WTC11 (cell line): ENCODE measurements around the gene MAP9. TPM values are rescaled to one million over a fixed set of nuclear protein-coding genes. Genes with fewer than 3 reads are reported as not detected.

Experiments
- ATAC-seq: fragments of 200-7000 bp; cut with Tn5 transposase; 2 replicates; pipeline ENCODE4 v1.10.0; 2021; ENCODE audit warnings: mild to moderate bottlenecking, moderate library complexity
- CTCF ChIA-PET: fragments of 300-600 bp; sonication (Branson Sonifier 250); formaldehyde crosslinking; loops from one replicate; lab custom pipeline; 2021; ENCODE audit warnings: antibody characterized with exemption; lab: Charles Lee
- POLR2A ChIA-PET: fragments of 350-600 bp; sonication (Branson Sonifier 250); formaldehyde crosslinking; loops from one replicate; lab custom pipeline; 2021; ENCODE audit warnings: antibody characterized with exemption; lab: Charles Lee
- DNase-seq: peaks from one replicate; pipeline ENCODE4 v3.0.0; 2021; ENCODE audit warnings: low spot score
- H3K27ac Mint-ChIP-seq: 2 replicates; pipeline ENCODE4 v1.8.0; 2021; ENCODE audit warnings: mixed read lengths
- H3K27me3 Mint-ChIP-seq: 2 replicates; pipeline ENCODE4 v1.8.0; 2021; ENCODE audit warnings: low read depth, mild to moderate bottlenecking, moderate library complexity, mixed read lengths
- H3K36me3 Mint-ChIP-seq: 2 replicates; pipeline ENCODE4 v1.8.0; 2021; ENCODE audit warnings: mixed read lengths
- H3K4me1 Mint-ChIP-seq: 2 replicates; pipeline ENCODE4 v1.8.0; 2022; ENCODE audit warnings: mixed read lengths
- H3K4me3 Mint-ChIP-seq: 2 replicates; pipeline ENCODE4 v1.8.0; 2021; ENCODE audit warnings: mild to moderate bottlenecking, moderate library complexity, mixed read lengths
- H3K9me3 Mint-ChIP-seq: 2 replicates; pipeline ENCODE4 v1.8.0; 2021; ENCODE audit warnings: mixed read lengths
- ATF6 ChIP-seq: sonication (generic); formaldehyde crosslinking; IDR thresholded peaks from 2 replicates; pipeline ENCODE4 v1.8.1; 2023; ENCODE audit warnings: mild to moderate bottlenecking, missing genetic modification reagents
- CBFB ChIP-seq: sonication (generic); formaldehyde crosslinking; IDR thresholded peaks from 2 replicates; pipeline ENCODE4 v1.8.1; 2022; ENCODE audit warnings: mild to moderate bottlenecking, low read depth, missing genetic modification reagents
- CREM ChIP-seq: sonication (generic); formaldehyde crosslinking; IDR thresholded peaks from 2 replicates; pipeline ENCODE4 v1.8.1; 2022; ENCODE audit warnings: mild to moderate bottlenecking, missing genetic modification reagents, moderate library complexity
- FOXP1 ChIP-seq: sonication (generic); formaldehyde crosslinking; IDR thresholded peaks from 2 replicates; pipeline ENCODE4 v1.8.0; 2022; ENCODE audit warnings: missing genetic modification reagents, mild to moderate bottlenecking, moderate library complexity, borderline replicate concordance
- GTF2I ChIP-seq: fragments of 250-450 bp; sonication (Bioruptor Pico); conservative IDR thresholded peaks from 2 replicates; pipeline ENCODE4 v1.4.0; 2021; ENCODE audit warnings: mild to moderate bottlenecking
- JAZF1 ChIP-seq: fragments of 250-450 bp; sonication (Bioruptor Pico); IDR thresholded peaks from 2 replicates; pipeline ENCODE4 v1.9.0; 2021; ENCODE audit warnings: moderate library complexity, mild to moderate bottlenecking, inconsistent platforms
- JUN ChIP-seq: sonication (generic); formaldehyde crosslinking; IDR thresholded peaks from 2 replicates; pipeline ENCODE4 v1.8.0; 2023; ENCODE audit warnings: mild to moderate bottlenecking, missing genetic modification reagents
- NFATC4 ChIP-seq: fragments of 250-450 bp; sonication (Bioruptor Pico); IDR thresholded peaks from 2 replicates; pipeline ENCODE4 v1.9.0; 2021; ENCODE audit warnings: mild to moderate bottlenecking
- NFE2L1 ChIP-seq: sonication (generic); formaldehyde crosslinking; IDR thresholded peaks from 2 replicates; pipeline ENCODE4 v1.8.1; 2023; ENCODE audit warnings: missing genetic modification reagents
- NR2C2 ChIP-seq: sonication (generic); formaldehyde crosslinking; IDR thresholded peaks from 2 replicates; pipeline ENCODE4 v1.8.0; 2022; ENCODE audit warnings: mild to moderate bottlenecking, missing genetic modification reagents
- RELA ChIP-seq: sonication (generic); formaldehyde crosslinking; IDR thresholded peaks from 2 replicates; pipeline ENCODE4 v1.8.1; 2022; ENCODE audit warnings: missing genetic modification reagents, mild to moderate bottlenecking, borderline replicate concordance
- SMAD3 ChIP-seq: sonication (generic); formaldehyde crosslinking; IDR thresholded peaks from 2 replicates; pipeline ENCODE4 v1.8.0; 2022; ENCODE audit warnings: missing genetic modification reagents, mild to moderate bottlenecking, borderline replicate concordance
- TEAD4 ChIP-seq: sonication (generic); formaldehyde crosslinking; IDR thresholded peaks from 2 replicates; pipeline ENCODE4 v1.8.0; 2022; ENCODE audit warnings: mild to moderate bottlenecking, missing genetic modification reagents
- ZNF263 ChIP-seq: sonication (generic); formaldehyde crosslinking; IDR thresholded peaks from 2 replicates; pipeline ENCODE4 v1.8.1; 2022; ENCODE audit warnings: low read depth, mild to moderate bottlenecking, moderate library complexity, missing genetic modification reagents
- ZNF281 ChIP-seq: sonication (generic); formaldehyde crosslinking; IDR thresholded peaks from 2 replicates; pipeline ENCODE4 v1.8.0; 2023; ENCODE audit warnings: mild to moderate bottlenecking, missing genetic modification reagents
- total RNA-seq: library from RNA; stranded (reverse); gene quantifications from 3 replicates; pipeline ENCODE4 v1.2.3, GENCODE V29; 2021
- TF ChIP-seq, protein P1 (sequence below): fragments of 250-450 bp; sonication (Bioruptor Pico); IDR thresholded peaks from 2 replicates; pipeline ENCODE4 v1.9.0; 2021; ENCODE audit warnings: mild to moderate bottlenecking
- TF ChIP-seq, protein P2 (sequence below): sonication (generic); formaldehyde crosslinking; IDR thresholded peaks from 2 replicates; pipeline ENCODE4 v1.8.1; 2023; ENCODE audit warnings: mild to moderate bottlenecking, missing genetic modification reagents, borderline replicate concordance
- TF ChIP-seq, protein P3 (sequence below): sonication (generic); formaldehyde crosslinking; IDR thresholded peaks from 2 replicates; pipeline ENCODE4 v1.8.0; 2022; ENCODE audit warnings: mild to moderate bottlenecking, missing genetic modification reagents

The MAP9 gene
- total RNA-seq, 1 experiment from 2014 or later, result 19.0 TPM

DNA sequence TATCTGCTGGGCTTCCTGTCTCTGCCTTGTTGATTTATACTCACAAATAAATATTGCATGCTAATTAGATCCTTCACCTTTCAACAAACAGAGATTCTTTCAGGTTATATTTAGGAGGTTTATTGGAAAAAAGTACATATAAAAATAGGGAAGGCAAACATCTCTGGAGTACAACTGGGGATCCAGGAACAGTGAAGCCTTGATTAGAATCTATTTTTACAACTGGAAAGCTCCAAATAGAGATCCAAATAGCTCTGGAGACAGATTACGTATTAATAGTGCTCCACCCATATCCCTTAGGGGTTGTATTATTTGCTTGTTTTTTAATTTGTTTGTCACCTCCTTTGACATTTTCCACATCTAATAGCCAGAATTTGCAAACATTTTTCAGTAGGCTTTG lies 46.9 kb upstream of the MAP9 start (continued):
- TF ChIP-seq ATF6 (CRISPR knock-in tag), result no peak

DNA sequence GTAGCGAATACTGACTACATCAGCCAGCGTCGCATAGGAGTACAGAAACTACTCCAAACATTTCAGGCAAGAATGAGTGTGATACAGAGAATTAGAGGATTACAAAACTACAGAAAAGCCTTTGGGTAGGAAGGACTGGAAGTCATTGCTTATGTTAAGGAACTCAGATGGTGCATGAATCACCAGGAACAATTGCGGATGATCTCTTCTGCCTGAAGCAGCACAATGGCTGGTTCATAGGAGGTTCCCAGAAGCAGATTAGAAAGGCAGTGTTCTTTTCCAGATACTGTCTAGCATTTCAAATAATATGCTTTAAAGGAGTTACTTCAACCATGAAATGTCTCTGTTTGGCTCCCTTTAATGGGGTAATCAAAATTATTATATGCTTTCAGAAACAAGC lies 42.5 kb upstream of the MAP9 start:
- ChIA-PET CTCF (no interaction called here), POLR2A (no interaction called here)
- ATAC-seq (no peak), DNase-seq (no peak)
- Mint-ChIP-seq H3K4me1 (no peaks in the 10 kb centered on the region), H3K27ac (no peak overlapping the region), H3K27me3 (peaks cover 94% of the 10 kb centered on the region), H3K9me3 (no peaks in the 10 kb centered on the region), H3K4me3 (no peak overlapping the region), H3K36me3 (no peaks in the 10 kb centered on the region)
- TF ChIP-seq SMAD3 (no peak), NFATC4 (CRISPR knock-in tag) (no peak), FOXP1 (CRISPR knock-in tag) (no peak), TEAD4 (no peak), RELA (CRISPR knock-in tag) (no peak)
- TF ChIP-seq, protein P1, sequence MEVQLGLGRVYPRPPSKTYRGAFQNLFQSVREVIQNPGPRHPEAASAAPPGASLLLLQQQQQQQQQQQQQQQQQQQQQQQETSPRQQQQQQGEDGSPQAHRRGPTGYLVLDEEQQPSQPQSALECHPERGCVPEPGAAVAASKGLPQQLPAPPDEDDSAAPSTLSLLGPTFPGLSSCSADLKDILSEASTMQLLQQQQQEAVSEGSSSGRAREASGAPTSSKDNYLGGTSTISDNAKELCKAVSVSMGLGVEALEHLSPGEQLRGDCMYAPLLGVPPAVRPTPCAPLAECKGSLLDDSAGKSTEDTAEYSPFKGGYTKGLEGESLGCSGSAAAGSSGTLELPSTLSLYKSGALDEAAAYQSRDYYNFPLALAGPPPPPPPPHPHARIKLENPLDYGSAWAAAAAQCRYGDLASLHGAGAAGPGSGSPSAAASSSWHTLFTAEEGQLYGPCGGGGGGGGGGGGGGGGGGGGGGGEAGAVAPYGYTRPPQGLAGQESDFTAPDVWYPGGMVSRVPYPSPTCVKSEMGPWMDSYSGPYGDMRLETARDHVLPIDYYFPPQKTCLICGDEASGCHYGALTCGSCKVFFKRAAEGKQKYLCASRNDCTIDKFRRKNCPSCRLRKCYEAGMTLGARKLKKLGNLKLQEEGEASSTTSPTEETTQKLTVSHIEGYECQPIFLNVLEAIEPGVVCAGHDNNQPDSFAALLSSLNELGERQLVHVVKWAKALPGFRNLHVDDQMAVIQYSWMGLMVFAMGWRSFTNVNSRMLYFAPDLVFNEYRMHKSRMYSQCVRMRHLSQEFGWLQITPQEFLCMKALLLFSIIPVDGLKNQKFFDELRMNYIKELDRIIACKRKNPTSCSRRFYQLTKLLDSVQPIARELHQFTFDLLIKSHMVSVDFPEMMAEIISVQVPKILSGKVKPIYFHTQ (CRISPR knock-in tag), result no peak
- TF ChIP-seq, protein P2, sequence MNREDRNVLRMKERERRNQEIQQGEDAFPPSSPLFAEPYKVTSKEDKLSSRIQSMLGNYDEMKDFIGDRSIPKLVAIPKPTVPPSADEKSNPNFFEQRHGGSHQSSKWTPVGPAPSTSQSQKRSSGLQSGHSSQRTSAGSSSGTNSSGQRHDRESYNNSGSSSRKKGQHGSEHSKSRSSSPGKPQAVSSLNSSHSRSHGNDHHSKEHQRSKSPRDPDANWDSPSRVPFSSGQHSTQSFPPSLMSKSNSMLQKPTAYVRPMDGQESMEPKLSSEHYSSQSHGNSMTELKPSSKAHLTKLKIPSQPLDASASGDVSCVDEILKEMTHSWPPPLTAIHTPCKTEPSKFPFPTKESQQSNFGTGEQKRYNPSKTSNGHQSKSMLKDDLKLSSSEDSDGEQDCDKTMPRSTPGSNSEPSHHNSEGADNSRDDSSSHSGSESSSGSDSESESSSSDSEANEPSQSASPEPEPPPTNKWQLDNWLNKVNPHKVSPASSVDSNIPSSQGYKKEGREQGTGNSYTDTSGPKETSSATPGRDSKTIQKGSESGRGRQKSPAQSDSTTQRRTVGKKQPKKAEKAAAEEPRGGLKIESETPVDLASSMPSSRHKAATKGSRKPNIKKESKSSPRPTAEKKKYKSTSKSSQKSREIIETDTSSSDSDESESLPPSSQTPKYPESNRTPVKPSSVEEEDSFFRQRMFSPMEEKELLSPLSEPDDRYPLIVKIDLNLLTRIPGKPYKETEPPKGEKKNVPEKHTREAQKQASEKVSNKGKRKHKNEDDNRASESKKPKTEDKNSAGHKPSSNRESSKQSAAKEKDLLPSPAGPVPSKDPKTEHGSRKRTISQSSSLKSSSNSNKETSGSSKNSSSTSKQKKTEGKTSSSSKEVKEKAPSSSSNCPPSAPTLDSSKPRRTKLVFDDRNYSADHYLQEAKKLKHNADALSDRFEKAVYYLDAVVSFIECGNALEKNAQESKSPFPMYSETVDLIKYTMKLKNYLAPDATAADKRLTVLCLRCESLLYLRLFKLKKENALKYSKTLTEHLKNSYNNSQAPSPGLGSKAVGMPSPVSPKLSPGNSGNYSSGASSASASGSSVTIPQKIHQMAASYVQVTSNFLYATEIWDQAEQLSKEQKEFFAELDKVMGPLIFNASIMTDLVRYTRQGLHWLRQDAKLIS (CRISPR knock-in tag), result no peak

DNA sequence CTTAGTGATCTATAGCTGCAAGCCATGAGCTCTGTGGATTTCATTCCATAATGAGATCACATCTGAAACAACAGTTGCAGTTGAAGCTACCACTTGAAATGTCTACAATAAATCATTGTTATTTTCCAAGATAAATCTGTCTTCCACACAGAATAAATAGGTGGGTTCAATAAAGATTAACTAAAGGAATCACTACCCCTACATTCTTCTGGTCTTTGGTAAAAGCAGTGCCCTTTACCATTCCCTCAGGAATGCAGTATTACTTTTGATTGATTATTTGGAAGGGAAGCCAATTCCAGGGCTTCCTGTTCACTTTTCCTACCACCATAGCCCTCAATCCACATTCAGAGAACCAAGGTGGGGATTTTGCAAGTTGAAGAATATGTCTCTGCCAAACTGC lies 38.9 kb upstream of the MAP9 start:
- DNase-seq (no peak), ATAC-seq (no peak)
- POLR2A ChIA-PET, result no interaction called here
- CTCF ChIA-PET, result no interaction called here
- no peaks in the 10 kb centered on the region for H3K4me1 Mint-ChIP-seq
- peaks cover 89% of the 10 kb centered on the region for H3K27me3 Mint-ChIP-seq
- H3K36me3 Mint-ChIP-seq, result no peaks in the 10 kb centered on the region
- no peaks in the 10 kb centered on the region for H3K9me3 Mint-ChIP-seq
- H3K4me3 Mint-ChIP-seq, result no peak overlapping the region
- H3K27ac Mint-ChIP-seq, result no peak overlapping the region
- TF ChIP-seq RELA (CRISPR knock-in tag), result no peak
- no peak for TF ChIP-seq NFE2L1
- TF ChIP-seq ZNF263 (CRISPR knock-in tag), result no peak
- TF ChIP-seq NR2C2 (CRISPR knock-in tag), result no peak
- no peak for TF ChIP-seq JAZF1 (CRISPR knock-in tag)
- no peak for TF ChIP-seq FOXP1 (CRISPR knock-in tag)
- no peak for TF ChIP-seq CREM (CRISPR knock-in tag)
- TF ChIP-seq, protein P2 (CRISPR knock-in tag), result no peak
- no peak for TF ChIP-seq CBFB (CRISPR knock-in tag)
- no peak for TF ChIP-seq GTF2I (CRISPR knock-in tag)
- no peak for TF ChIP-seq JUN
- TF ChIP-seq, protein P3, sequence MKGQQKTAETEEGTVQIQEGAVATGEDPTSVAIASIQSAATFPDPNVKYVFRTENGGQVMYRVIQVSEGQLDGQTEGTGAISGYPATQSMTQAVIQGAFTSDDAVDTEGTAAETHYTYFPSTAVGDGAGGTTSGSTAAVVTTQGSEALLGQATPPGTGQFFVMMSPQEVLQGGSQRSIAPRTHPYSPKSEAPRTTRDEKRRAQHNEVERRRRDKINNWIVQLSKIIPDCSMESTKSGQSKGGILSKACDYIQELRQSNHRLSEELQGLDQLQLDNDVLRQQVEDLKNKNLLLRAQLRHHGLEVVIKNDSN (CRISPR knock-in tag), result no peak
- TF ChIP-seq ZNF281, result no peak
